Measurements from ENCODE around the gene DEPDC4. TPM values are rescaled to one million over a fixed set of nuclear protein-coding genes. Genes with fewer than 3 reads are reported as not detected.
"Not testable (repeated sequence)": the region's sequence is repeated elsewhere in the genome, so short reads cannot be mapped to it uniquely, and the experiment has no call there.

The DEPDC4 gene
- total and polyA plus RNA-seq, 2 of the 4 experiments (the other 2 are of a cell fraction), result 0.72 to 0.79 TPM

- intact Hi-C loops (cut with micrococcal nuclease) (no loop called here), in situ Hi-C loops (cut with MboI; ENCODE audit: low sequenced_read_pairs) (no loop called here), dilution Hi-C loops (cut with HindIII; ENCODE audit: low sequenced_read_pairs, unreplicated experiment) (no loop called here)
- DNase-seq (no peak), ATAC-seq (ENCODE audit: low read depth) (no peak)
- Histone ChIP-seq H3K9me3 (ENCODE audit: control insufficient read depth, insufficient read depth, low read length) (no peaks in the 10 kb centered on the region), H2AK9ac (replicated peaks; ENCODE audit: low read depth, low read length, poor library complexity) (no peak overlapping the region), H4K8ac (ENCODE audit: low read depth in 2 of 2, low read length in 2 of 2) (no peak overlapping the region), H3K4ac (ENCODE audit: low read depth, low read length) (no peak overlapping the region), H4K20me1 (ENCODE audit: insufficient read depth, low read length) (no peaks in the 10 kb centered on the region), H2BK15ac (ENCODE audit: low read depth, low read length) (no peak overlapping the region), H3K14ac (replicated peaks; ENCODE audit: low read depth, low read length) (no peak overlapping the region), H3K79me1 (ENCODE audit: low read depth in 1 of 2, low read length in 2 of 2) (peaks cover 8 to 19% of the 10 kb centered on the region in 2 experiments), H3K4me3 (ENCODE audit: insufficient read depth, low read depth, low read length) (no peak overlapping the region), H2BK5ac (ENCODE audit: low read depth, low read length, poor library complexity, severe bottlenecking) (no peak overlapping the region), H3K4me1 (ENCODE audit: control insufficient read depth, insufficient read depth, low read length) (no peaks in the 10 kb centered on the region), H3K4me2 (ENCODE audit: low read depth, low read length) (no peak overlapping the region), H3K18ac (ENCODE audit: low read depth, low read length) (no peak overlapping the region), H4K91ac (ENCODE audit: insufficient read depth, low read depth, low read length) (no peak overlapping the region), H3K36me3 (ENCODE audit: control insufficient read depth, insufficient read depth, low read length) (peaks cover 7% of the 10 kb centered on the region), H2AK5ac (ENCODE audit: low read depth, low read length) (no peak overlapping the region), H4K5ac (ENCODE audit: low read depth, low read length) (no peak overlapping the region), H3K9ac (ENCODE audit: low read depth, low read length) (no peak overlapping the region), H3K27ac (ENCODE audit: insufficient read depth, low read length) (no peak overlapping the region), H3K27me3 (ENCODE audit: control insufficient read depth, insufficient read depth, low read length) (no peaks in the 10 kb centered on the region), H2BK20ac (ENCODE audit: low read depth, low read length) (no peak overlapping the region), H3K56ac (ENCODE audit: extremely low read depth, insufficient read depth, low read length) (no peak overlapping the region), H2AFZ (replicated peaks; ENCODE audit: low read length, poor library complexity) (no peak overlapping the region), H3K9me1 (ENCODE audit: insufficient read depth, low read length) (0 out of 2 replicates have a peak, but pooled peaks cover 2% of the 10 kb centered on the region), H3K23ac (ENCODE audit: low read depth, low read length) (no peak overlapping the region), H2BK120ac (ENCODE audit: low read depth, low read length) (no peak overlapping the region)
- no CpG with 5 or more reads among the region's 5 CpGs for WGBS, 2 experiments (ENCODE audit: extremely low coverage in 2 of 2, insufficient read length in 1 of 2)
- no TSS peak for BruUV-seq (replicated peaks)
- POLR2A ChIA-PET (ENCODE audit: unreplicated experiment), result no interaction called here
- CTCF ChIA-PET, result no interaction called here
- TF ChIP-seq CEBPB (IDR thresholded peaks at IDR 0.05; ENCODE audit: low read depth, low read length) (no peak), POLR2A (IDR thresholded peaks at IDR 0.05; ENCODE audit: low read depth, low read length) (no peak)
Observed at GRCh38 chr12:100289038-100289437, 22.2 kb upstream of the DEPDC4 start.

- BruUV-seq (replicated peaks); H4K20me1 ChIP-seq (ENCODE audit: insufficient read depth, low read length); CTCF ChIA-PET; DNase-seq; H2BK5ac ChIP-seq (ENCODE audit: low read depth, low read length, poor library complexity, severe bottlenecking); dilution Hi-C loops (cut with HindIII; ENCODE audit: low sequenced_read_pairs, unreplicated experiment); H4K5ac ChIP-seq (ENCODE audit: low read depth, low read length); H2BK15ac ChIP-seq (ENCODE audit: low read depth, low read length); H3K9me3 ChIP-seq (ENCODE audit: control insufficient read depth, insufficient read depth, low read length); H3K9me1 ChIP-seq (ENCODE audit: insufficient read depth, low read length); ATAC-seq (ENCODE audit: low read depth); H2AK9ac ChIP-seq (replicated peaks; ENCODE audit: low read depth, low read length, poor library complexity); H3K36me3 ChIP-seq (ENCODE audit: control insufficient read depth, insufficient read depth, low read length); H2AK5ac ChIP-seq (ENCODE audit: low read depth, low read length); H3K56ac ChIP-seq (ENCODE audit: extremely low read depth, insufficient read depth, low read length); POLR2A ChIA-PET (ENCODE audit: unreplicated experiment); H3K4me3 ChIP-seq (ENCODE audit: insufficient read depth, low read depth, low read length); intact Hi-C loops (cut with micrococcal nuclease); H3K27ac ChIP-seq (ENCODE audit: insufficient read depth, low read length); H3K14ac ChIP-seq (replicated peaks; ENCODE audit: low read depth, low read length); H3K27me3 ChIP-seq (ENCODE audit: control insufficient read depth, insufficient read depth, low read length); H3K23ac ChIP-seq (ENCODE audit: low read depth, low read length); H4K91ac ChIP-seq (ENCODE audit: insufficient read depth, low read depth, low read length); in situ Hi-C loops (cut with MboI; ENCODE audit: low sequenced_read_pairs); H3K4me2 ChIP-seq (ENCODE audit: low read depth, low read length); H2BK120ac ChIP-seq (ENCODE audit: low read depth, low read length); H3K18ac ChIP-seq (ENCODE audit: low read depth, low read length); H2BK20ac ChIP-seq (ENCODE audit: low read depth, low read length); H3K9ac ChIP-seq (ENCODE audit: low read depth, low read length); H3K4me1 ChIP-seq (ENCODE audit: control insufficient read depth, insufficient read depth, low read length); H2AFZ ChIP-seq (replicated peaks; ENCODE audit: low read length, poor library complexity); H3K4ac ChIP-seq (ENCODE audit: low read depth, low read length); H4K8ac ChIP-seq (ENCODE audit: low read depth in 2 of 2, low read length in 2 of 2): not testable (repeated sequence)
- no CpG with 5 or more reads among the region's 12 CpGs for whole genome bisulfite sequencing, 2 experiments (ENCODE audit: extremely low coverage in 2 of 2, insufficient read length in 1 of 2)
- H3K79me1 ChIP-seq (ENCODE audit: low read depth in 1 of 2, low read length in 2 of 2), result peaks cover 21 to 27% of the 10 kb centered on the region in 2 experiments
Observed at GRCh38 chr12:100284556-100284955, 17.7 kb upstream of the DEPDC4 start.

Measured in IMR-90 (cell line).